GM18868 (cell line): ENCODE results near the gene EXD2.
"Not testable (repeated sequence)": the region's sequence is repeated elsewhere in the genome, so short reads cannot be mapped to it uniquely, and the experiment has no call there.

Source experiments
- ATAC-seq: cut with Tn5 transposase; IDR thresholded peaks from one replicate; pipeline ENCODE4 v1.9.1; 2021; ENCODE audit warnings: mild to moderate bottlenecking, moderate library complexity; ENCODE audit not compliant: unreplicated experiment

EXD2 gene

GRCh38 chr14:69275331-69275730 lies 84.0 kb downstream of the EXD2 start:
- no peak for ATAC-seq

- not testable (repeated sequence) for ATAC-seq
These were observed 86.1 kb downstream of the EXD2 start for GRCh38 chr14:69277356-69277755.

GRCh38 chr14:69280746-69281291 lies 89.5 kb downstream of the EXD2 start:
- ATAC-seq = no peak

GRCh38 chr14:69281450-69282169 lies 90.3 kb downstream of the EXD2 start:
- ATAC-seq = peak; percentile 67

DNA sequence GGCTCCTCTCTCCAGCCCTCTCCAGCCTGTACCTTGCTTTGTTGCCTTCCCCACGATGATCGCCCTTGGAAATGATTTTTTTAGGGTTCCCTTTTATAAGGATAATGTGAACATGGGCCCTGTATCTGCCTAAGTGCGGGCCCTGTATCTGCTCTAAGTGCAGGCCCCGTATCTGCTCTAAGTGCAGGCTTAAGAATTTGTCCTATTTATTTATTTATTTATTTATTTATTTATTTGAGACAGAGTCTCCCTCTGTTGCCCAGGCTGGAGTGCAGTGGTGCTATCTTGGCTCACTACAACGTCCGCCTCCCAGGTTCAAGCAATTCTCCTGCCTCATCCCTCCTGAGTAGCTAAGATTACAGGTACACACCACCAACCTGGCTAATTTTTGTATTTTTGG lies 91.2 kb downstream of the EXD2 start:
- ATAC-seq = no peak

DNA sequence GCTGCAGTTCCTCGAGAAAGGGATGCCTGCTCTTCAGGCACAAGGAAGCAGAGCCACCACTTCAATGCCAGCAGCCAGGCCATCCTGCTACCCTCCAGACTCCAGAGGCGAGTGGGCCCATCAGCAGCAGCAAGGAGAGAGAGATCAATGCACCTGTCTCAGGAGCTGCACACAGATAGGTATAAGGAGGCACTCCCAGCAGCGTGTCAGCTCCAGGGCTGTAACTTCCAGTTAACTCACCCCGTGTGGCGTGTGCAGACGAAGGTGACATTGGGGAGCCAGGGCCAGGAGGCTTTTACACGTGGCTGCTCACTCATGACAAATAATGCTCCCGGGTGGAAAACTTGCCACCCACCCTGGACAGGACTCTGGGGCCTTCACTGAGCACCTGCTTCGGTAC lies 92.9 kb downstream of the EXD2 start:
- ATAC-seq = no peak

DNA sequence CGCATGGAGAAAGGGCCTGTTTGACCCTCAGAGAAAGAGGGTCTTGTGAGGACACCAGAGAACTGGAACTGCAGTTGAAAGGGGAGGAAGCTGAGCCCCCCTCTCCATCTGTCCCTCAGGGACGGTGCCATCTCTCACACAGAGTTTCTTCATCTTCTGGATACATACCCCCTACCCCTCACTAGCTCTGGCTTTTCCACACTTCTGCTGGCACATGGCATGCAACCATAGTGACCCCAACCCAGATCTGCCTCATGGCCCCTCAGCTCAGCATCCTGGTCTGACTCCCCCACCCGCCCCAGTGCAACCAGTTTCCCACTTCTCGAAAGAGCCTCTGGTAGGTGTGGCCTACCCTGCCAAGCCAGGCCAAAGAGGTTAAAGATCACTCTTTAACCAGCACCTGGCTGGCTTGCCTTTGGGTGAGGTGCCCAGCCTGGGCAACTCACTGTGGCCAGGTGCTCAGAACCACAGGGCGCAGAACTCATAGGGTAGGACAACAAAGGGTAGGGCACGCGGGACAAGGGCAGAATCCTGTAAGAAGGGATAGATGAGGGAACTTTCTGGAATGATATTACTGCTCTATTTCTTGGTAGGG lies 94.5 kb downstream of the EXD2 start:
- no peak for ATAC-seq

- ATAC-seq = no peak
These were observed 96.1 kb downstream of the EXD2 start for GRCh38 chr14:69287098-69288010.

DNA sequence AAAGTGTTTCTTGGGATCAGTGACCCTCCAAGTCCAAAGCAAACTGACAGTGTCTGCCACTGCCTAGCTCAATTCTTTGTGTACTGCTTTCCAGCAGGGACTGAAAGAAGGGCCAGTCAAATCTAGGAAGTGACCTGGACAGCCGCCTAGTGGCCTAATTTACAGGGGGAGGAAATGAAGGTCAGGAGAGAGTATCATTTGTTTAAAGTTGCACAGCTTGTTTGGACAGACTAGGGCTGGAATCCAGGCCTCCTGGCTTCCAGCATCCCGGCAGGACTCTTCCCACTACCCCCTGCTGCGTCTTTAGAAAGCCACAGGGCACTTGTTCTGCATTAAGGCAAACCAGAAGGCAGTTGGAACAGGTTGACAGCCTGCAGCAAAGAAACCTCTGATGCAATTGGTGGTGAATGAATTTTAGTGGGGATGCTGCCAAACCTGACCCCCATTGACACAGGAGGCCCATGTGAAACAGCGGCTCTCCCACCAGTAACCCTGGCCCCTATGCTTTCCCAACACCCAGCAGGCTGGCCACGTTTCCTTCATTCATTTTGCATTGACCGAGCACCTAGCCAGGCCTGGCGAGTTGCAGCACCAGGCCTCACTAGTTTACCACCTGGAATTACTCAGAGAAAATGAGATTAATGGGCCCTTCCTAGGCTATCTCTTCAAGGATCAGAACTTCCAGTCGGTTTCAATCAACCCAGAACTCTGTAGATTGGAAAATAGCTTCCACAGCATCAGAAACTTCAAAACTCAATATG lies 96.9 kb downstream of the EXD2 start:
- no peak for ATAC-seq

DNA sequence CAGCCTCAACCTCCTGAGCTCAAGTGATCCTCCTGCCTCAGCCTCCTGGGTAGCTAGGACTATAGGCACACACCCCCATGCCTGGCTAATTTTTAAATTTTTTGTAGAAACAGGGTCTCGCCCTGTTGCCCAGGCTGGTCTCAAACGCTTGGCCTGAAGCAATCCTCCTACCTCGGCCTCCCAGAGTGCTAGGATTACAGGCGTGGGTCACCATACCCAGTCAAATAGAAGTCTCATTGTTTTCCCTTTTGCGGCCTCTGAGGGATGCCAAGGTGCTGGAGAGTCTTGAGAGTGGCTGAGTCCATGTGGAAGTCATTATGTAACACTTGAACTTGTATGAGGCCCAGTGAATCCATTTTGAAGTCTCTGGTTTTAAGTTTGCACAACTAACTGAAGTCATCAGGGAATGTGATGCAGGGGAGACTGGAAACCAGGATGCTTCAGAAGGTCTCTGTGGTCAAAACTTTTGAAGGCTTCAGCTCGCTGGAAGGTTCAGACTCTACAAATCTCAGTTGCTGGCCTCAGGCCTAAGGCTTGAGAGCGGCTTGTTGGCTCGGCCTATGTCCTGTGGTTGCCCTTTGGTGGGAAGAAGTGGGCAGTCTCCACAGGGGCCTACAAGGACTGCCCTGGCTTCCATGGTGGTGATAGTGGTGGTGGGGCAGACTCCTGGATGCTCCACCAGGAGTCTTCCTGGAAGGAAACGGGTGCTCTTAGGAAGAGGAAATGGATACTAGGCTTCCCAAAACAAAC lies 97.8 kb downstream of the EXD2 start:
- ATAC-seq = no peak

DNA sequence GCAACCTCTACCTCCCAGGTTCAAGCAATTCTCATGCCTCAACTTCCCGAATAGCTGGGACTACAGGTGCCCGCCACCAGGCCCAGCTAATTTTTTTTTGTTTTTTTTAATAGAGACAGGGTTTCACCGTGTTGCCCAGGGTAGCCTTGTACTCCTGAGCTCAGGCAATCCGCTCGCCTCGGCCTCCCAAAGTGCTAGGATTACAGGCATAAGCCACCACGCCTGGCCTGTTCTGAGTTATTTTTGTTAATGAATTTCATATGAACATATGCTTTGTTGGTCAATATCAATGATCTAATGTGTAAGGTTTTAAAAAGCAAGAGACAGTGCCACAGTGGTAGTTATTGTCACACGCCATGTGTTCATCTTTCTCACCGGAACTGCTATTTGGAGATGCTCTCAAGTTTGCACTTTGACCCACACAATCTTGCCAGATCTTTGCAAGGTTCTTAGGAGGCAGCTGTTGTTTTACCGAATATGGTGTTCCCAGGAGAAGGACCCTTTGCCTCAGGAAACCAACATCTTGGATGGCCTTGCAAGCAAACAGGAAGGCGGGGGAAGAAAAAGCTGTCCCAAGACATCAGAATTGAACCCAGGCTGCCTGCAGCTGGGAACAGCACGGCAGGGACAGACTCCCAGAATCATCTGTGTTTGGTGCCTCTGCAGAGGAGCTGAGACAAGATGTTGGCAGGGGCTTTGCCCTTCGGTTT lies 98.7 kb downstream of the EXD2 start:
- no peak for ATAC-seq

DNA sequence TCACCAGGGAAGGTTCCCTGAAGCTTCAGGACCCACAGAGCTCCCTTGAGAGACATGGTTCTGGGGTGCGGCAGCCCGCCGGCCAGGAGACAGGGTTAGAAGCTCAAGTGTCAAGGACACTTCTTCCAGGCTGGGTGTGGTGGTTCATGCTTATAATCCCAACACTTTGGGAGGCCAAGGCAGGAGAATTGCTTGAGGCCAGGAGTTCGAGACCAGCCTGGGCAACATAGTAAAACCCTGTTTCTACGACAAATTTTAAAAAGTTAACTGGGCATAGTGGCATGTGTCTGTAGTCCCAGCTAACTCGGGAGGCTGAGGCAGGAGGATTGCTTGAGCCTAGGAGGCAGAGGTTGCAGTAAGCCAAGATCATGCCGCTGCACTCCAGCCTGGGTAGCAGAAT lies 99.6 kb downstream of the EXD2 start:
- ATAC-seq = not testable (repeated sequence)

DNA sequence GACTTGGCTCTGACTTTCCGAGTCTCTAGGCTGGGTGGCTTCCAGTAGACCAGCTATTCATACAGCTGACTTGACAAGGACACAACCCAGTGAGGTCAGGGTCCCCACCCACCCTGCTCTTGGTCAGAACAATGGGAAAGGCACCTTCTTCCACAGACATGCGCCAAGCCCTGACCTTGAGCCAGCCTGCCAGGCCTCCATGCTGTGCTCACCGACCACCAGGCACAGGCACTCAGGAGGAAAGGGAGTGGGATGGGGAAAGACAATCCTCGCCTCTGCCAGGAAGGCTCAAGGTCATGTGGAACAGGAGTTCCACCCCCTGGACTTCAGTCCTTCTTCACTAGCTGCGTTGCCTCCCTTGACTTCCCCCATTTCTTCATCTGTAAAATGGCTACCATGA lies 100.1 kb downstream of the EXD2 start:
- ATAC-seq = no peak

DNA sequence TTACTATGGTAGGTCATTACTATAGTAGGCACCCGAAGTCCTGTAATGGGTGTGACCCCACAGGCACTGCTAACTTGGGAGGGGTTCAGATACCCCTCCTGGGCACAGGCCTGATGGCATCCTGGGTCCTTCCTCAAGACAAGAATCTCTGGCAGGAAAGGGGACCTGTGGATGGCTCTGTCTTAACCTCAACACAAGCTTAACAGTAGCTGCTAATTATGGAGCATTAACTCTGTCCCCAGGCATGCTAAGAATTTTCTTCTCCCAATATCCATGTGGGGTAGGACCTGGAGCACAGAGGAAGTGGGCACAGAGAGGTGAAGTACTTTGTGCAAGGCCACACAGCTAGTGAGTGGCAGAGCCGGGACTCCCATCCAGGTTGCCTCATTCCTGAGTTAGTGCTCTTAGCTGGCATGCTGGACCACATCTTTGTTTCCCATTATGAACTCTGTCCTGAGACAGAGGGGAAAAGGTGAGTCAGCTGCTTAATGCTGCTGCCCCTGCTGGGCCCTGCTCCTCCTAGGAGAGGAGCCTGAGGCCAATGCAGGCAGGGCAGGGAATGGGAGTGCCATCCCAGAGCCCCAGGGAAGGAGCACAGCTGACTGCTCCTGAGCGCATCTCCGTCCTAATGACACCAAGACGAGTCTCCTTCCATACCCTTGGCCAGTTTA lies 100.7 kb downstream of the EXD2 start:
- ATAC-seq = no peak
